A549 treated with Mapracorat at 1 μM for 4 hours (cell line): ENCODE results near the gene TARDBP. TPM values are rescaled to one million over a fixed set of nuclear protein-coding genes. Genes with fewer than 3 reads are reported as not detected.

Experiments used
- total RNA-seq: library from RNA; stranded (reverse); fragments of 200-300 nt; extraction: Qiagen RNA extraction; gene quantifications from 5 replicates; pipeline ENCODE4 v1.2.3, GENCODE V29; 2022

TARDBP gene
- total RNA-seq = 168 to 213 TPM (median 192 TPM) in 5 replicates

DNA sequence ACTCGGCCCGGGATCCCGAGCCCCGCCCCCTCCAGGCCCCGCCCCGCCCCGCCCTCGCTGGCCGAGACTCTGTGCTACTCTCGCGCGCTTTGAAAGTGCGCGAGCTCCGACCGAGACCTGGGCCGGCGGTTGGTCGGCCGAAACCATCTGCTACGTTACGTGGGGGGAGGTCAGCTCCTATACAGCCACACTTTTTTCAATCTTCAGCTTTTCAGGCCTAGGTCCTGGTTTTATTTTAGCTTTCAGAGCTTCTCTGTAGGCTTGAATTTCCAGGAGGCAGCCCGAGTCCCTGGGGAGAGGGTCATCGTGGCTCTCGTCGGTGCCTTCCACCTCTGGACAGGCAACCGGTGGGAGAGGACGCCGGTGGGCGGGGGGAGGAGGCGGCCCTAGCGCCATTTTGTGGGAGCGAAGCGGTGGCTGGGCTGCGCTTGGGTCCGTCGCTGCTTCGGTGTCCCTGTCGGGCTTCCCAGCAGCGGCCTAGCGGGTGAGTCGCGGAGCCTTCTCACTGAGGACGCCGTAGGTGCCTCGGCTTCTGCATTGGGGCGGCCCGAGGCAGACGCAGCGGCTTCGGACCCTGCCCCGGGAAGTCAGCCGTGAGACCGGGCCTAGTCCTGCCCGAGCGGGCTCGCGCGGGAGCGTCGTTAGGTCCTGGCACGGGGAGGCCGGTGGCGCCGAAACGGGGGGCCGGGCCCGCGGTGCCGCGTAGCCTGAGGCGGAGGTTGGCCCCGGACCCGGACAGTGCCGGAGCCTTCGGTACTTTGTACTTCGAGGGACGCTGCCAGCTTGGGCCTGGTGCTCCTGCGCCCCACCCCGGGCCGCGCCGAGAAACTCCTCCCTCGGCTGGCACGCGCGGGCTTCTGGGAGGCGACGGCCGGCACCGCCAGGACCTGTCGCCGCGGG lies at the start of gene TARDBP:
Gene TARDBP, plus strand, starts transcription at position 395 of the 900 bp plus-strand sequence. CDS start 1,074 bp downstream, outside the sequence.

DNA sequence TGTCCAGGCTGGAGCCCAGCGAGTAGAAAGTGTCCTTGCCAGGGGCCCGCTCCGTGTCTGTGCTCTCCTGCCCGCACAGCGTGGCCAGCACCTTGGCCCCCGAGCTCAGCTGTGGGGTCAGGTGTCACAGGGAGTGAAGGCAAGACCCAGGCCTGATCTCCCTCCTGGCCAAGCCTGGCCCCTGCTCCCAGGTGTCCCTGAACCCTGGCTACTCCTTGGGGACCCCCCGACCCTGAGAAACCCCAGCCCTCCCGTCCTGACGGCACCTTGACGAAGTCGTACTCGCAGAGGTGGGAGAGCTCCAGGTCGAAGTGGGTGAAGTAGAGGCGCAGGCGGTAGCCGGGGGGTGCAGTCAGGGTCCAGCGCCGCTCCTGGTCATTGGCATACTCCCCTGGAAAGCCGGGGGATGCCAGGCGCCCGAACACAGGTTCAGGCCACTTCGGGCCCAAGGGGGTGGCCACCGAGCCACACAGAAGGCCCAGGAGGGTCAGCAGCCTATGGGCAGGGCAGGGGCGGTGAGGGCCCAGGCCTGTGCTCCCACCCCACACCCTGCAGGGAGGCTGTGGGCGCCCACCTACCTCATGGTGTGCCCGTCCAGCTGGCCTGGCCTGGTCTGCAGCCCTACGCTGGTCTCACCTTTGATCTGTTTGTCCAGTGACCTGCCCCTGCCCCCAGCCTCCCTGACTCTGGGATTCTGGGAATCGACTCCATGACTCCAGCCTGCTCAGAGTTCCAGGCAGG lies 34.3 kb downstream of the TARDBP start, which contains the start of gene MASP2:
Gene MASP2, minus strand, starts transcription at position 615 of the 741 bp plus-strand sequence. Its CDS starts 32 bp downstream, at position 583.

DNA sequence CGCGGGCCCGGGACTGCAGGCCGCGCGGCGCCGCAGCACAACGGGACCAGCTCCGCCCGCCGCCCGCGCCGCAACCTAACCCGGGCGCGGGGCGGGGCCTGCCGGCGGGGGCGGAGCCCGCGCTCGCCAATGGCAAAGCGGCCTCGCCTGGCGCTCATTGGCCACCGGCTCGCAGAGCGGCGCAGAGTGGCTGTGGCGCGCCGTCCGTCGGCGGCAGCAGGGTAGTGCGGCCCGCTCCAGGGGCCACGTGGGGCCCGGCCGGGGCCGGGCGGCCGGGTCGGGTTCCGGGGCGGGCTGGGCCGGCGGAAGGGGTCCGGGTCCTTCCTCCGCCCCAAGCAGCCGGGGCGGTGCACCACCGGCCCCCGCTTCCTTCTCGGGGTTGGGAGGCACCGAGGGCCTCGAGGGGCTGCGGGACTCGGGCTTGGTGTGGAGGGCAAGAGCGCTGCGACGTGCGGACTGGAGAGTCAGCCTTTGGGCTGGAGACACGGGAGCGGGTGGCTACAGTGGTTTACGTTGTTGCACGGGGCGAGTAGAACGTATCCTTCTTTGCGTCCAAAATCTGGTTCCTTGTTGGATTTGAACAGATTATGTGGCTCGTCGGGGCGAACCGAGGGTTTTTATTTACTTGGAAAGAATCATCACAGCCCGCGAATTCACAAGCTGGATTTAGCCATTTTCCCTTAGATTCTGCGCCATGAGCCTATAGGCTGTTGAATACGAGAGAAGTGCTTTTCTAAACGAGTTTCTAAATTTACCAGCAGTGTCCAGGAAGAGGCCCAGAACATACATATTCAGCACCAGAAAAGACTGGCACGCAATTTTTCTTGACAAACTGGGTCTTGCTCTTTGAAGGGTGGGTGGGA lies 47.7 kb downstream of the TARDBP start, which contains the start of gene SRM:
Gene SRM, minus strand, starts transcription at position 51 of the 863 bp plus-strand sequence. CDS start 75 bp downstream, outside the sequence.

Other genes starting within 250 kb of the TARDBP start
- 1.6 to 2.8 TPM (median 1.9 TPM) in 5 replicates for gene CASZ1, start 216.0 kb upstream of the TARDBP start, total RNA-seq
- gene MASP2, start 34.6 kb downstream of the TARDBP start, total RNA-seq = 0.10 to 0.21 TPM (median 0.17 TPM) in 4 of 5 replicates, not detected in the other
- 139 to 230 TPM (median 194 TPM) in 5 replicates for gene SRM, start 47.4 kb downstream of the TARDBP start, total RNA-seq
- gene EXOSC10, start 87.2 kb downstream of the TARDBP start, total RNA-seq = 34.3 to 40.1 TPM (median 36.1 TPM) in 5 replicates
- gene ANGPTL7, start 176.7 kb downstream of the TARDBP start, total RNA-seq = not detected in 5 replicates
- gene MTOR, start 249.9 kb downstream of the TARDBP start, total RNA-seq = 12.3 to 14.4 TPM (median 13.3 TPM) in 5 replicates